HG03432 (cell line): ENCODE data around the gene THTPA.
"Not testable (repeated sequence)": the region's sequence is repeated elsewhere in the genome, so short reads cannot be mapped to it uniquely, and the experiment has no call there.

ENCODE experiments used
- ATAC-seq: cut with Tn5 transposase; IDR thresholded peaks from one replicate; pipeline ENCODE4 v1.9.1; 2021; ENCODE audit warnings: mild to moderate bottlenecking, moderate library complexity; ENCODE audit not compliant: unreplicated experiment

The THTPA gene

DNA sequence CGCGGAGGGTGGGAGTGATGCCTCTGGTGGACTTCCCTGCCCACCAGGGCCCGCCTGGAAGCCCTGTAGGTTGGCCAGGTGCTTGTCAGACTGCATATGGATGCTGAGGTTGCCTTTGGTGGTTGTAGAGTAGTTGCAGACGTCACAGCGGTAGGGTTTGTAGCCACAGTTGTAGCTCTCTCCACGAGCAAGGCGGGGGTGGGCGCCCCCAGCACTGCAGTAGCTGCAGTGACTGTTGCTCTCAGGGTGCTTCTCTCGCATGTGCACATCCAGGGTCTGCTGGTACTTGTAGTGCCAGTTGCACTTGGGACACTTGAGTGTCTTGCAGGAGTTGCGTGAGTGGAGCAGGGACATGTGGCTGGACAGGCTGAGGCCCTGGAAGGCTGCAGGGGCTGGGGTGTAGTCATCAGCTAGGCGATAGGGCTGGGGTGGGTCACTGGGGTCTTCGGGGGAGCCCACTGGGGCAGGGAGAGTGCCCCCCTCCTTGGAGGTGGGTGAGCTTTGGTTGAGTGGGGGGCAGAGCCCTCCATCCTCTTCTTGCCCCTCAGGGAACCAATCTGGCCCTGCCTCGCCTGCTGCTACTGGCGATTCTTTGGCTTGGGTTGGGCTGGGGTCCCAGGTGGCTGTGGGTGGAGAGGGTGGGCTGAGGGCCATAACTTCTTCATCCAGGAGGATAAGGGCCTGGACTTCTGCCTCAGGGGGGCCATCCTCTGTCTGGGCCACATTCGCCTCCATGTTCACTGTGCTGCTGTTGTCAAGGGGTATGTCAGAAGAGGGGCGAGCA, 22.2 kb upstream of the THTPA start:
- ATAC-seq, result no peak

DNA sequence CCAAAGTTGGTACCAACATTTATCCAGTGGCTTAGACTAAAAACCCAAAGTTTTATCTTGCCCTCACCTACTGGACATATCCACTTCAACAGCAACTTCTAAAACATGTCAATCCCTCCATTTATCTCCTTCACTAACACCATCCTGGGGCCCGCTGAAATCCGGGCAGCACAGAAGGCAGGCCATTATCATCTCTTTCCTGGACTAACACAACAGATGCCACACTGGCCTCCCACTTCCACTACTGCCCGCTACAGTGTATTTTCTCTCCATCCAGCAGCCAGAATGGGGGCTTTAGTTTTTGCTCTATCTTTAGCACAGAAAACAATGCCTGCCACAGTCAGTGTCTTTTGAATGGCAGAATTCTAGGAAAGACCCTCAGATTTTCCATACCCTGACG, 20.1 kb upstream of the THTPA start:
- no peak for ATAC-seq

- ATAC-seq, result no peak
Observed at GRCh38 chr14:23536494-23536893, 19.6 kb upstream of the THTPA start.

GRCh38 chr14:23536906-23537305, 19.2 kb upstream of the THTPA start:
- ATAC-seq, result not testable (repeated sequence)

DNA sequence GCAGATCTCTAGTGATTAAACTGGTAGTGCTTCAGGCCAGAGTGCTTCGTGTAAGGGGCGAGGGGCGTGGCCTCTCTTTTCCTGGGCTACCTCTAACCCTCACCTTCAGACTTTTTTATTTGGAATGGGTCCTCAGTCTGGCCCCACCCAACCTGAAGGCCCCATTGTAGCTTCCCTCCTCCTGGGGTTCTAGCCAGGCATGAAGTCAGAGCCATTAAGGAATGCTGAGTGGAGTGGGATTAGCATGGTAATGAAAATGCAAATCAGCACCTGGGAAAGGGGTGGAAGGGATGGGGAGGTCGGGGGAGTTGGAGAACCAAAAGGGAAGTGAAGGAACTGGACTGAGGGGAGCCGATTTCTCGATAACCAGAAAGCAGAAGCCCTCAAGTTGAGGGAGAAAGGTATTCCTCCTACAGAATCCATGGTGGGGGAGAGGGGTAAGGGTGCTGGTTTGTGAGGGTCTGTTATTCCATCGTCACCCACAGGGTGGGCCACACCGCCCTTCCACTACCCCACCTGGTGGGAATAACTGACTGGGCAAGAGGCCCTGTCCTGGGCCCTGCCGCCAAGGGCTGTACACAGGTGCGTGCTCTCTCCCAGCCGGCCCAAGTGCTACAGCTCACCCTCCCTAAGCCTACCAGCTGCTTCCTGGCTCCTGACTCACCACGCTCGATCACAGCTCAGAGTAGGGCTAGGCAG, 18.6 kb upstream of the THTPA start:
- ATAC-seq, result no peak

DNA sequence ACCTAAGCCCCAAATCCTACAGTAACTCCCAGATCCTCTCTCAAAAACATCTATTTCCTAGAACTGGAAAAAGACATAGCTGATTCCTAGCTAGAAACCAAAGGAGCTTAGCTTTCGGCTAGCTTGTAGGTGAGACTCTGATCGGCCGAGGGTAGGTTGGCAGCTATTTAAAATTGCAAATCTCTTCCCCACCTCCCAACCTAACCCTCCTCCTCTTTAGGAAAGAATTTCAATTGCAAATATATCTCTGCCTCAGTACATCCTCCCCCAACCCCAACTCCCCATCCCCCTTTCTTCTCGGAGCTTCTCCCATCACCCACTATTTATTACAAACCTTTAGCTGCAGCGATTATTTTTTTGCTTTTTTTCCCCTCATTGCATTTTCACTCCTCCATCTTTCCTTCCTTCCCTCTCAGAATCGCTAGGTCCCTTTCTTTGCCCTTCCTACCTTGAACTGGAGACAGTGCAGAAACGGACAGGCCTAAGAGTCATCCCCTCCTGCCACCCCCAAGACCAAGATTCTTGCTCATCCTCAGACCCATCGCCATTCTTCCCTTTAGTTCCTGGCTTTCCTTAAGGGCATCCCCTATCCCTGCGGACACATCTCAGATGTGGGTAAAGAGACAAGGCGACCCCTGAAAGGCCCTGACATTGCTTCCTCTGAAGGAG, 17.9 kb upstream of the THTPA start:
- ATAC-seq, result no peak

DNA sequence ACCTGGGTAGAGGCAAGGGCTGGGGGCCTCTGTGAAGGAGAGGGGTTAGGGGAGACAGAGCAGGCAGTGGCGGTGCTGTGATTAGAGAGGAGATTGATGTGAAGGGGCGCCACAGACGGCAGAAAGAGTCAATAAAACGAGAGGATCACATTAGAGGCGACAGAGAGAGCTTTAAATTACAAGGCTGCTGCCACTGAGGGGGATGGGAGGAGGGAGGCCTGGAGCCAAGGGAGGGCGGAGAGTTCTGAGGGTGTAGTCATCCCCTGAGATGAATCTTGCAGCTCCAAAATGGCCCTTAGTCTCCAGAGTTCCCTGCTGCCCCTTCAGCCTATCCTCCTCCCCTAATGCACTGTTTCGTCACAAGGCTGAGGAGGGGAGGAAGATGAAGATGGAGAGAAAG, 17.3 kb upstream of the THTPA start:
- ATAC-seq, result no peak

DNA sequence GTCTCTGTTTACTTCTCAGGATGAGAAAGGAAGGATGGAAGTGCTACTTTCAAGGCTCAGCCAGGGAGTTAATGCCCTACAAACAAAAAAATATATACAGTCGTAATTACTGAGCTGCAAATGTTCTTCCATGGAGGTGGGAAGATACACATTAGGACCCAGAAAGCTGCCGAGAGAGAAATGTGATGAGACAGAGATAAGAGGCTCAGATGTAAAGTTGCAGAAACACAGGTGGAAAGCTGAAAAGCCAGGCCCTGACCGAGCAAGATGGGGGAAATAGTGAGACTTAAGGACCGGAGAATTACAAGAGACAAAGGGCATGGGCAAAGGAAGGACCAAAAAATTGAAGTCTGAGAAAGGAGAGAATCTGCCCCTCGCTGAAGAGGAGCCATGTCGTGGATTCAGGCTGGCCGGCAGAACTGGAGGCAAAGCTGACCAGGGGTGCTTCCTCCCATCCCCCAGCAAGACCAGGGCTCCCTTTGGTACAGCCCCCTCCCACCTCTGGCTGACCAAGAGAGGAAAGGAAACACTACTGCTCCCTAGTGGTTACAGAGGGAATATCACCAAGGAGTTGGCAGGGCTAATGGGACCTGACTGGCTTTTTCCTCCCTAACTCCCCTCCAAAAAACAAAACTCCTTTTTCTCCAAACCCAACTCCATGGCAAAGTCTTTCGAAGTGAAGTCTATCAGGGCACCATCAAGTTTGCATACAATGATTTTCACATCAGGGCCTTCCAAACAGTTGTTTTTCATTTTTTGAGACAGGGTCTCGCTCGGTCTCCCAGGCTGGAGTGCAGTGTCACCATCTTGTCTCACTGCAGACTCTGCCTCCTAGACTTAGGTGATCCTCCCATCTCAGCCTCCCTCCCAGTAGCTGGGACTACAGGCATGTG, 16.6 kb upstream of the THTPA start:
- peak; percentile 62 for ATAC-seq

- no peak for ATAC-seq
Observed at GRCh38 chr14:23540141-23540469, 16.0 kb upstream of the THTPA start.

DNA sequence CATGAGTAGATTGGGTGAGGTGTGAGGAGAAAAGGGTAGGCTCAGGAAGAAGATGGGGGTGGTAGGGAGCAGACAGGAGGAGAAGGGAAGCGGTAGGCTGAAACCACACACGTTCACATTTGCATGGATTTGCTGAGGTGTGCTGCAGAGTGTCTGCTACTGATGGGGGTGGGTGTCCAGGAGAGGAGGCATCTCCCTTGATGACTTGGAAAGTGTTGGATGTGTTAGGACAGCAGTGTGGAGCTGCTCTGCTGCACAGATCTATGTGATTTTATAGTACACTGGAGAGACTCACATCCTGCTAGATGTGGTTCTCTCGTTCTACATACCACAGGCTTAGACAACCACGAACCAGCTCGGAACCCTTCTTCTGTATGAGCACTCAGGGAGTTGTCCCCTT, 13.8 kb upstream of the THTPA start:
- no peak for ATAC-seq

DNA sequence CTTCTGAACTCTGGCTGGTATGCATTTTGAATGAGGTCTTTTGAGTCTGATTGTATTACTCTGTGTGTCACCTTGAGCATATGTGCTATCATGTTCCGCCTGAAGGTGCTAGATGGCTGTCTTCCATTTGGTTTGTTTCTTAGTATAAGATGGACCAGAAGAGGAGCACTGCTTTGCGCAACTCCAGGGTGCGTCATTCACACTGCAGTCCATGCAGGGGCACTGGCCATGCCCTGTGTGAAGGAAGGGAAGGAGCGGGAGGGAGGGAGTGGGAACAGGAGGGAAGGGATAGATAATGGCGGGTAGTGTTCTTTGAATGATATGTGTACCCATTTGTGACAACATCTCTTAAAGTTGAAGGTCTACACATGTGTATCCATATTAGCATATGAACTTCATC, 12.7 kb upstream of the THTPA start:
- ATAC-seq, result no peak

- no peak for ATAC-seq
Observed at GRCh38 chr14:23544511-23545447, 11.3 kb upstream of the THTPA start.

GRCh38 chr14:23545740-23546365, 10.2 kb upstream of the THTPA start:
- no peak for ATAC-seq

DNA sequence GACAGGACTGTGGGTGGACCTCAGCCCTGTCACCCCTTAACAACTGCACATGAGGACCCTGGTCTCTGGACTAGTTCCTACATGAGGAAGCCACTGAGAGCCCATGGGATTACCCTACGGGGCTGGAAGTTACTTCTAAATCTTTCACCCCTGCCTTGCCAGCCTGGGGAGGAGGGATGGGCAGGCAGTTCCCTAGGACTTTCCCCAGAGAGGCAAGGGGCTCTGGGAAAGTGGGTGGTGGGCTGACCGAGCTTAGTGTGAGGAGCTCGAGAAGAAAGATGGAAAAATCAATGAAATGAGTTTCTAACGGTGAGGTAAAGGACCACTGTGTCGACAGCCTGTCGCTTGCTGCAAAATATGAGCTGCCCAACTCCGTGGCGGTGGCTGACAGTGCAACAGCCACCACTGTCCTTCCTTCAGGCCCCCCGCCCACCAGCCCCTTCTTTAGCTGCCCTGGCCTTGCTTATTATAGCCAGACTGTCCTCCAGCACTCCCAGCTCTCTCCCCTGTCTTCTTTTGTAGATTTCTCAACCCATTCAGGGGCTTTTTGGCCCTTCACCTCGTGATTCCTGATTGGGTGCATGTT, 9.5 kb upstream of the THTPA start:
- ATAC-seq, result no peak

GRCh38 chr14:23547924-23548323, 8.1 kb upstream of the THTPA start:
- ATAC-seq, result no peak

GRCh38 chr14:23548351-23549318, 7.4 kb upstream of the THTPA start:
- no peak for ATAC-seq

GRCh38 chr14:23550131-23550811, 5.8 kb upstream of the THTPA start:
- ATAC-seq, result no peak
